Measurements from ENCODE around the gene NIM1K.
"Not testable (repeated sequence)": the region's sequence is repeated elsewhere in the genome, so short reads cannot be mapped to it uniquely, and the experiment has no call there.

NIM1K gene

DNA sequence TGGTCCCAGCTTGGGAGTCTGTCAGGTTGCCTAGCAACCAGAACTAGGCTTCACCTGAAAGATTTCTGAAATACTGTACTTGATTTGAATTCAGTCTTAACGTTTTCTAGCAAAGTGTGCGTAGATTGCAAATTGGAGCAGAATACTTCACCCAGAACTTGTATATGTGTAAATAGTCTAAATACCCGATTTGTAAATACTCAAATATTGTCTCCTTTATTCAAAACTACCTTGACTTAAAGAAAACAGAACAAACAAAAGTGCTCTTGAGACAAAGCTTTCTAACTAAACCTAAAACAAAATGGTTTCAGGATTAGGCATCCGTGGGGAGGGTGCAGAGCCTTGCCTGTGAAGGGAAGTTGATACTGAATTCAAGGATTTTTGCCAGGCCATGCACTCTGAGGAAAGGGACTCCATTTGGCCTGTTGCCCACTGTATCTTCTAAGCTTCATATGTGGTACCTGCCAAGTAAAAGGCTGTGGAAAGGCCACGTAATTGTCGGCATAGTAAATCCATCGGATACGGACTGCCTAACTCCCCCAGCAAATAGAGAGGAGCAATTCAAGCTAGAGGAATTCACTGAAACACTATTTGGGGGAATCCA is 121.9 kb downstream of the NIM1K start:
- no peak for DNase-seq (ENCODE audit: low read depth)

DNA sequence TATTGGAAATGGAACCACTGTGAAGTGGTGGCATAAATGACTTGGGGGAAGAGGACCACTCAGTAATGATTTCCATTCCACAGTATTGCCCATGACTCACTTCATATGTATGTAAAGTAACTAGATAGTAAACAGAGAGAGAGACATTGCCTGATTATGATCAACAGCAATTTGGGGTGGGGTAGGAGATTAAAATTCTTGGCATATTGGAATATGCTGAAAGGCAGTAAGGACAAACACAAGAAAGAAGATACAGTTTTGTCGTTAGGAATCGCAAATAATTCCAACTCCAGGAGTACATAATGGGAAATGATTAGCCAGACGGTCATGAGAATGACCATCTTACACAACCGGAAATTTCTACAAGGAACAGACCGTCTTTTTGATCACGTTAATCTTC is 122.7 kb downstream of the NIM1K start:
- no peak for DNase-seq (ENCODE audit: low read depth)

DNA sequence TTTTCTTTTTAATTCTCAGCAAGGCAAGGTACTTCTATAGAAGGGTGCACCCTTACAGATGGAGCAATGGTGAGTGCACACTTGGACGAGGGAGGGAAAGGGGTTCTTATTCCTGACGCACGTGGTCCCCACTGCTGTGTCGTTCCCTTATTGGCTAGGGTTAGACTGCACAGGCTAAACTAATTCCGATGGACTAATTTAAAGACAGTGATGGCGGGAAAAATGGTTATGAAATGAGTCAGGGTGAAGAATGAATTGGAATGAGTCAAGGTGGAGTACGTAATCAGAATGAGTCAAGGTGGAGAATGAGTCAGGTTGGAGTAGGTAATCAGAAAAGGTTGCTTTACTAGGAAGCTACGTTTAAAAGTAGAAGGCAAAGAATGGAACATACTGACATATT is 123.2 kb downstream of the NIM1K start:
- DNase-seq (ENCODE audit: low read depth) = no peak

DNA sequence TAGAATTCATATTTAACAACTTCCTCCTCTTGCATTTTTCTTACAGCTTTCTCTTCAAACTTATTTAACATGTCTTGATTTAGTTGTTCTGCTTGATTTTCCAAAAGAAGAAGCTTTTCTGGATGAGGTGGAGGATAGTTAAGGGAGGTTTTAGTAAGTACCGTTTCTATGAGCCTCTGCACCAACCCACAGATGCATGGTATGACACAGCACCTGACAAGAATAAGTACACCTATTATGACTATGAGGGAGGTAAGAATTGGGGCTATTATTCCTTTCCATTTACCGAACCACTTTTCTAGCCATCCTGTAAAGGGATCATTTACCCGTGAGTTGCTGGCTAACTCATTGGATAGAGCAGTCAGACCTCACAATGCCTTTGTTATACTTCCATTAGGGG is 123.7 kb downstream of the NIM1K start:
- no peak for DNase-seq (ENCODE audit: low read depth)

DNA sequence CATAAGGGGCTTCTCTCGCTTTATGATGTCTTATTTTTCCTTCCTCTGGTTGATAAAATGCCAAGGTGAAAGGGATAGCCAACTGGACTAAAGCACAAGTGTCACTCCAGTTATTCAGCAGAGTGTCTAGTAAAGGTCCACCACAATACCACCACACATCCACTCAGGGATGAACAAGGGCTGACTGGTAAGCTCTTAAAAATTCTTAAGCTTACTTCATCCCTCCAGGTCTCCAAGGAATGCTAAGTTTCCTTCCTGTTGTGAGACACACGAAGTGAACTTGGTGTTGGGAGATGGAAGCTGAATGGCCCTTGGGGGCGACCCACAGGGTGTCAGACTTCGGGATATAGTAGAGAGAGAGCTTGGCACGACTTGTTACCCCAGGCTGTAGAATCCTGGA is 124.4 kb downstream of the NIM1K start:
- no peak for DNase-seq (ENCODE audit: low read depth)

DNA sequence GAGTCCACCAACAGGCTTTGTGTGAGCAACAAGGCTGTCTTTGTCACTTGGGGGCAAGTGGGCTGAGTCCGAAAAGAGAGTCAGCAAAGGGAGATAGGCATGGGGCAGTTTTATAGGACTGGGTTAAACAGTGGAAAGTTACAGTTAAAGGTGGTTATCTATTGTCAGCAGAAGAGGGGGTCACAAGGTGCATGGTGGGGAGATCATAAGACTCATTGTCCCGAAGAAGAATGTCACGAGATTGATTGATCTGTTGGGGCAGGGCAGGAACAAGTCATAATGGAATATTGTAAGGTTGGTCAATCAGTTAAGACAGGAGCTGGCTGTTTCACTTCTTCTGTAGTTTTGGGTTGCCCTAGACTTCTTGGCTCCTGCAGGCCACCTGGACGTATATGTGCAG is 128.8 kb downstream of the NIM1K start:
- DNase-seq (ENCODE audit: low read depth) = no peak

DNA sequence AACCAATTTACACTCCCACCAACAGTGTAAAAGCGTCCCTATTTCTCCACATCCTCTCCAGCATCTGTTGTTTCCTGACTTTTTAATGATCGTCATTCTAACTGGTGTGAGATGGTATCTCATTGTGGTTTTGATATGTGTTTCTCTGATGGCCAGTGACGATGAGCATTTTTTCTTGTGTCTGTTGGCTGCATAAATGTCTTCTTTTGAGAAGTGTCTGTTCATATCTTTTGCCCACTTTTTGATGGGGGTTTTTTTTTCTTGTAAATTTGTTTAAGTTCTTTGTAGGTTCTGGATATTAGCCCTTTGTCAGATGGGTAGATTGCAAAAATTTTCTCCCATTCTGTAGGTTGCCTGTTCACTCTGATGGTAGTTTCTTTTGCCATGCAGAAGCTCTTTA is 131.5 kb downstream of the NIM1K start:
- not testable (repeated sequence) for DNase-seq (ENCODE audit: low read depth)

DNA sequence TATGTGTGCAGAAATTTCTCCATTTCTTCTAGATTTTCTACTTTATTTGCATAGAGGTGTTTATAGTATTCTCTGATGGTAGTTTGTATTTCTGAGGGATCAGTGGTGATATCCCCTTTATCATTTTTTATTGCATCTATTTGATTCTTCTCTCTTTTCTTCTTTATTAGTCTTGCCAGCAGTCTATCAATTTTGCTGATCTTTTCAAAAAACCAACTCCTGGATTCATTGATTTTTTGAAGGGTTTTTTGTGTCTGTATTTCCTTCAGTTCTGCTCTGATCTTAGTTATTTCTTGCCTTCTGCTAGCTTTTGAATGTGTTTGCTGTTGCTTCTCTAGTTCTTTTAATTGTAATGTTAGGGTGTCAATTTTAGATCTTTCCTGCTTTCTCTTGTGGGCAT is 133.6 kb downstream of the NIM1K start:
- not testable (repeated sequence) for DNase-seq (ENCODE audit: low read depth)

Measured in T follicular helper cell (primary cell).